ENCODE results near the gene GPX4.

DNA sequence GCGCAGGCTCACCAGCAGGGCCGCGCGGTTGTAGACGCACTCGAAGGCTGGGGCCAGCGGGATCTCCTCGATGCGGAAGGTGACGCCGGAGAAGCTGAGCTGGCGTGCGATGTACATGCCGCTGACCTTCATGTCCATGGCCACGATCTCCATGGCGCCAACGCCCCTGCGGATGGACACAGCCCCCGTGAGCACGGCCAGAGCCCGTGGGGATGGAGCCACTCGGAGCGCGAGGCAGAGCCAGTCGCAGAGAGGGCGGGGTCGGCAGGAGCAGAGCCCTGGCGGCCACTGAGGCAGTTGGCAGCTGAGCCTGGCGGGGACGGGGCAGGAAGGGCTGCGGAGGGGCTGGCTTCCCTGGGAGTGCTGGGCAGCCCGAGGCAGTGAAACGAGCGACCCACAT, 15.2 kb downstream of the GPX4 start:
- TF ChIP-seq, protein P1, sequence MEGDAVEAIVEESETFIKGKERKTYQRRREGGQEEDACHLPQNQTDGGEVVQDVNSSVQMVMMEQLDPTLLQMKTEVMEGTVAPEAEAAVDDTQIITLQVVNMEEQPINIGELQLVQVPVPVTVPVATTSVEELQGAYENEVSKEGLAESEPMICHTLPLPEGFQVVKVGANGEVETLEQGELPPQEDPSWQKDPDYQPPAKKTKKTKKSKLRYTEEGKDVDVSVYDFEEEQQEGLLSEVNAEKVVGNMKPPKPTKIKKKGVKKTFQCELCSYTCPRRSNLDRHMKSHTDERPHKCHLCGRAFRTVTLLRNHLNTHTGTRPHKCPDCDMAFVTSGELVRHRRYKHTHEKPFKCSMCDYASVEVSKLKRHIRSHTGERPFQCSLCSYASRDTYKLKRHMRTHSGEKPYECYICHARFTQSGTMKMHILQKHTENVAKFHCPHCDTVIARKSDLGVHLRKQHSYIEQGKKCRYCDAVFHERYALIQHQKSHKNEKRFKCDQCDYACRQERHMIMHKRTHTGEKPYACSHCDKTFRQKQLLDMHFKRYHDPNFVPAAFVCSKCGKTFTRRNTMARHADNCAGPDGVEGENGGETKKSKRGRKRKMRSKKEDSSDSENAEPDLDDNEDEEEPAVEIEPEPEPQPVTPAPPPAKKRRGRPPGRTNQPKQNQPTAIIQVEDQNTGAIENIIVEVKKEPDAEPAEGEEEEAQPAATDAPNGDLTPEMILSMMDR (IDR thresholded peaks at IDR 0.05; ENCODE audit: low read depth, low read length), result no peak
- no peak for TF ChIP-seq EZH2phosphoT487 (IDR thresholded peaks at IDR 0.05; ENCODE audit: low read depth)
